IMR-90 (cell line): ENCODE data around the gene WASHC3. TPM values are rescaled to one million over a fixed set of nuclear protein-coding genes. Genes with fewer than 3 reads are reported as not detected.
A peak's percentile ranks its signal among the peaks of the same experiment; 100 is the strongest.

ENCODE experiments used
- ATAC-seq: fragments of 200-7000 bp; cut with Tn5 transposase; 2 replicates; pipeline ENCODE4 v1.9.1; 2020; ENCODE audit warnings: low read depth, mild to moderate bottlenecking, moderate library complexity
- Bru-seq: library from RNA; stranded (reverse); fragments of 400-500 nt; gene quantifications from one replicate; lab custom pipeline; 2021; lab: Mats Ljungman, UMichigan
- BruChase-seq, 2 experiments: library from RNA; stranded (reverse); fragments of 400-500 nt; gene quantifications; one replicate each; lab custom pipeline; 2021; lab: Mats Ljungman, UMichigan
- BruUV-seq: library from RNA; stranded (reverse); fragments of 400-500 nt; replicated peaks from 2 replicates; lab custom pipeline; 2021; lab: Mats Ljungman, UMichigan
- CTCF ChIA-PET: fragments of 300-600 bp; formaldehyde crosslinking; extraction: SDS; loops from one replicate; lab custom pipeline; 2021; ENCODE audit warnings: antibody characterized with exemption; lab: Yijun Ruan, JAX
- POLR2A ChIA-PET: fragments of 300-600 bp; sonication (Branson Sonifier 250); formaldehyde crosslinking; loops from one replicate; lab custom pipeline; 2022; ENCODE audit warnings: antibody characterized with exemption; ENCODE audit not compliant: unreplicated experiment; lab: Charles Lee
- DNase-seq: peaks from one replicate; pipeline ENCODE4 v3.0.0; 2013
- H2AFZ ChIP-seq: replicated peaks from 2 replicates; pipeline ENCODE3; 2013; ENCODE audit warnings: low read length, mild to moderate bottlenecking; ENCODE audit not compliant: poor library complexity
- H2AK5ac ChIP-seq: 2 replicates; pipeline ENCODE4 v1.6.1; 2013; ENCODE audit warnings: low read depth, low read length, inconsistent platforms
- H2AK9ac ChIP-seq: replicated peaks from 2 replicates; pipeline ENCODE3; 2013; ENCODE audit warnings: mild to moderate bottlenecking, low read depth, low read length, moderate library complexity; ENCODE audit not compliant: poor library complexity
- H2BK120ac ChIP-seq: 2 replicates; pipeline ENCODE4 v1.6.1; 2013; ENCODE audit warnings: low read depth, low read length, inconsistent platforms
- H2BK15ac ChIP-seq: 3 replicates; pipeline ENCODE4 v1.6.1; 2013; ENCODE audit warnings: low read depth, low read length, inconsistent platforms
- H2BK20ac ChIP-seq: 2 replicates; pipeline ENCODE4 v1.6.1; 2013; ENCODE audit warnings: low read depth, mild to moderate bottlenecking, inconsistent platforms, low read length, moderate library complexity
- H2BK5ac ChIP-seq: 2 replicates; pipeline ENCODE4 v1.6.1; 2013; ENCODE audit warnings: mild to moderate bottlenecking, low read depth, low read length, inconsistent platforms; ENCODE audit not compliant: poor library complexity, severe bottlenecking
- H3K14ac ChIP-seq: replicated peaks from 2 replicates; pipeline ENCODE4 v1.6.1; 2013; ENCODE audit warnings: low read depth, low read length, inconsistent platforms
- H3K18ac ChIP-seq: 2 replicates; pipeline ENCODE4 v1.6.1; 2013; ENCODE audit warnings: low read depth, low read length, control low read depth
- H3K23ac ChIP-seq: 2 replicates; pipeline ENCODE4 v1.6.1; 2013; ENCODE audit warnings: low read depth, low read length, inconsistent platforms
- H3K27ac ChIP-seq: 2 replicates; pipeline ENCODE4 v1.5.1; 2013; ENCODE audit warnings: mild to moderate bottlenecking, control low read depth, low read length; ENCODE audit not compliant: insufficient read depth
- H3K27me3 ChIP-seq: 2 replicates; pipeline ENCODE4 v1.6.1; 2013; ENCODE audit warnings: low read length; ENCODE audit not compliant: control insufficient read depth, insufficient read depth
- H3K36me3 ChIP-seq: 2 replicates; pipeline ENCODE4 v1.6.1; 2013; ENCODE audit warnings: low read length, mixed read lengths; ENCODE audit not compliant: control insufficient read depth, insufficient read depth
- H3K4ac ChIP-seq: 2 replicates; pipeline ENCODE4 v1.6.1; 2013; ENCODE audit warnings: low read depth, low read length, inconsistent platforms
- H3K4me1 ChIP-seq: 2 replicates; pipeline ENCODE4 v1.6.1; 2013; ENCODE audit warnings: low read length, mixed read lengths; ENCODE audit not compliant: control insufficient read depth, insufficient read depth
- H3K4me2 ChIP-seq: 2 replicates; pipeline ENCODE4 v1.6.1; 2013; ENCODE audit warnings: low read depth, mild to moderate bottlenecking, control low read depth, low read length, moderate library complexity
- H3K4me3 ChIP-seq: 2 replicates; pipeline ENCODE4 v1.5.1; 2013; ENCODE audit warnings: low read depth, mild to moderate bottlenecking, control low read depth, low read length, moderate library complexity; ENCODE audit not compliant: insufficient read depth
- H3K56ac ChIP-seq: 2 replicates; pipeline ENCODE4 v1.6.1; 2013; ENCODE audit warnings: low read length, inconsistent platforms; ENCODE audit not compliant: insufficient read depth; ENCODE audit errors: extremely low read depth
- H3K79me1 ChIP-seq, 2 experiments: 2 replicates each; pipeline ENCODE4 v1.6.1; 2013; ENCODE audit warnings: low read length in 2 of 2, inconsistent platforms in 1 of 2, low read depth in 1 of 2
- H3K9ac ChIP-seq: 2 replicates; pipeline ENCODE4 v1.6.1; 2013; ENCODE audit warnings: low read depth, low read length, control low read depth
- H3K9me1 ChIP-seq: 2 replicates; pipeline ENCODE4 v1.6.1; 2013; ENCODE audit warnings: low read length, inconsistent platforms; ENCODE audit not compliant: insufficient read depth
- H3K9me3 ChIP-seq: 2 replicates; pipeline ENCODE4 v1.6.1; 2013; ENCODE audit warnings: low read length; ENCODE audit not compliant: control insufficient read depth, insufficient read depth
- H4K20me1 ChIP-seq: 2 replicates; pipeline ENCODE4 v1.6.1; 2013; ENCODE audit warnings: low read length, inconsistent platforms; ENCODE audit not compliant: insufficient read depth
- H4K5ac ChIP-seq: 2 replicates; pipeline ENCODE4 v1.6.1; 2013; ENCODE audit warnings: mild to moderate bottlenecking, low read depth, low read length, control low read depth
- H4K8ac ChIP-seq, 2 experiments: 2 replicates each; pipeline ENCODE4 v1.6.1; 2013; ENCODE audit warnings: low read depth in 2 of 2, low read length in 2 of 2, control low read depth in 1 of 2, inconsistent platforms in 1 of 2
- H4K91ac ChIP-seq: 2 replicates; pipeline ENCODE4 v1.6.1; 2013; ENCODE audit warnings: low read depth, low read length, inconsistent platforms; ENCODE audit not compliant: insufficient read depth
- BHLHE40 ChIP-seq: fragments of 150-350 bp; IDR thresholded peaks from 2 replicates; pipeline ENCODE4 v1.6.1; 2016; ENCODE audit warnings: mild to moderate bottlenecking, low read depth, low read length
- CEBPB ChIP-seq: IDR thresholded peaks from 2 replicates; pipeline ENCODE4 v1.6.1; 2012; ENCODE audit warnings: low read depth, low read length, improper control_type of control experiment
- MAFK ChIP-seq: IDR thresholded peaks from 2 replicates; pipeline ENCODE4 v1.6.1; 2012; ENCODE audit warnings: low read depth, low read length, improper control_type of control experiment
- MAZ ChIP-seq: IDR thresholded peaks from 2 replicates; pipeline ENCODE4 v1.6.1; 2012; ENCODE audit warnings: low read depth, mild to moderate bottlenecking, low read length, improper control_type of control experiment, moderate library complexity, borderline replicate concordance
- MXI1 ChIP-seq: IDR thresholded peaks from 2 replicates; pipeline ENCODE4 v1.6.1; 2012; ENCODE audit warnings: low read depth, mild to moderate bottlenecking, low read length, moderate library complexity, borderline replicate concordance
- POLR2A ChIP-seq: IDR thresholded peaks from 2 replicates; pipeline ENCODE4 v1.6.1; 2012; ENCODE audit warnings: mild to moderate bottlenecking, low read depth, low read length
- RCOR1 ChIP-seq: IDR thresholded peaks from 2 replicates; pipeline ENCODE4 v1.6.1; 2012; ENCODE audit warnings: mild to moderate bottlenecking, low read length, improper control_type of control experiment; ENCODE audit not compliant: insufficient replicate concordance
- USF2 ChIP-seq: fragments of 150-350 bp; IDR thresholded peaks from 2 replicates; pipeline ENCODE4 v1.6.1; 2017; ENCODE audit warnings: mild to moderate bottlenecking, antibody characterized with exemption, low read length, low read depth
- WGBS, 2 experiments: methylation state at CpG; one replicate each; pipeline versions ENCODE4 v1.1.5 to v1.1.7; 2013; ENCODE audit warnings: missing lambda C conversion rate in 2 of 2; ENCODE audit not compliant: insufficient read length in 1 of 2; ENCODE audit errors: extremely low coverage in 2 of 2; 5-methylcytosine and 5-hydroxymethylcytosine counted together
- dilution Hi-C: fragments of 300-500 bp; cut with HindIII; formaldehyde crosslinking; loops from one replicate; pipeline ENCODE4 v1.14.3; 2018; ENCODE audit warnings: low sequenced_read_pairs; ENCODE audit not compliant: unreplicated experiment
- in situ Hi-C: fragments of 300-500 bp; cut with MboI; formaldehyde crosslinking; loops from 3 replicates; pipeline ENCODE4 v1.14.3; 2019; ENCODE audit warnings: low sequenced_read_pairs, inconsistent platforms, mixed read lengths
- intact Hi-C: fragments of 100-400 bp; cut with micrococcal nuclease; formaldehyde crosslinking; loops from 2 replicates; pipeline ENCODE4 v1.10.0; 2022
- long read RNA-seq: library from polyadenylated mRNA; unstranded; transcript quantifications from one replicate; pipeline ENCODE4 v2.0.0, GENCODE V29; 2021; ENCODE audit not compliant: unreplicated experiment
- polyA plus RNA-seq, 3 experiments: library from polyadenylated mRNA; depleted of rRNA; stranded (reverse); fragments of >200 nt; gene quantifications; 2 replicates each; pipeline ENCODE4 v1.2.3, GENCODE V29; 2012; ENCODE audit warnings: low replicate concordance in 1 of 3
- total RNA-seq: library from RNA; depleted of rRNA; stranded (reverse); fragments of >200 nt; gene quantifications from 2 replicates; pipeline ENCODE4 v1.2.3, GENCODE V29; 2012; rRNA removed

Gene WASHC3
- 82.8 and 87.1 TPM in 2 replicates for total RNA-seq
- polyA plus RNA-seq (2012; rRNA removed), result 52.7 and 54.8 TPM in 2 replicates
- 16.0 and 23.8 TPM in 2 replicates for polyA plus RNA-seq (2012; cell fraction: cytosol; rRNA removed)
- 5.5 and 36.4 TPM in 2 replicates for polyA plus RNA-seq (2012; cell fraction: nucleus; rRNA removed; ENCODE audit: low replicate concordance)
- Bru-seq, nascent RNA, result percentile 63 among the genes with signal in this experiment
- percentile 60 among the genes with signal in this experiment for BruChase-seq, experiment 1, labeled RNA remaining after a 6-hour chase
- percentile 61 among the genes with signal in this experiment for BruChase-seq, experiment 2, labeled RNA remaining after a 2-hour chase
- long read RNA-seq, transcript WASHC3-201 (7 exons, 916 nt), result major isoform, 20 of 35 reads
- long read RNA-seq, transcript WASHC3-213 (7 exons, 865 nt), result minor isoform, 5 of 35 reads
- long read RNA-seq, partial matches to known transcripts, result 2 of 35 reads
- long read RNA-seq, other reads (novel, unspliced or antisense), result 7 of 35 reads

- Histone ChIP-seq H3K79me1 (peaks cover 9 to 10% of the 10 kb centered on the region in 2 experiments; a peak in 3 of 4 replicates), H3K14ac (peak within 1 kb of the TSS; percentile 81), H3K9me3 (no peaks in the 10 kb centered on the region), H2AK5ac (peak within 1 kb of the TSS; percentile 25; the same call in 1 of the 2 replicates), H3K18ac (peak within 1 kb of the TSS; percentile 44), H3K36me3 (no peaks in the 10 kb centered on the region), H3K4me1 (no peaks in the 10 kb centered on the region), H4K8ac (peak within 1 kb of the TSS; percentile 92 to 95), H2AK9ac (peak within 1 kb of the TSS; percentile 78), H2BK120ac (peak within 1 kb of the TSS; percentile 17; the same call in 1 of the 2 replicates), H2BK15ac (0 out of 3 replicates have a peak within 1 kb of the TSS, but pooled peaks have one; percentile 15), H3K4me3 (peak within 1 kb of the TSS; percentile 79), H3K4ac (peak within 1 kb of the TSS; percentile 80), H3K27ac (peak within 1 kb of the TSS; percentile 75), H2BK5ac (peak within 1 kb of the TSS; percentile 71), H3K27me3 (no peaks in the 10 kb centered on the region), H2AFZ (peak within 1 kb of the TSS; percentile 95), H4K5ac (peak within 1 kb of the TSS; percentile 85), H3K9me1 (no peaks in the 10 kb centered on the region), H3K9ac (peak within 1 kb of the TSS; percentile 93), H4K91ac (peak within 1 kb of the TSS; percentile 75), H3K4me2 (peak within 1 kb of the TSS; percentile 92), H3K23ac (peak within 1 kb of the TSS; percentile 71), H2BK20ac (no peak within 1 kb of the TSS), H3K56ac (peak within 1 kb of the TSS; percentile 84), H4K20me1 (no peaks in the 10 kb centered on the region)
- DNase-seq, result peak; percentile 88
- ChIA-PET POLR2A (interaction anchor here (0.6 to 0.7 kb wide), 2 partner anchors 20 to 23 kb away, joined by 3 to 4 read pairs; no protein-coding TSS in a partner anchor), CTCF (interaction anchor here (1.0 kb wide), 1 partner anchor 330 kb away, joined by 3 read pairs; no protein-coding TSS in a partner anchor)
- peak; percentile 99 for ATAC-seq
- BruUV-seq, result no TSS peak
- 0% methylated on average over 2 of the region's 44 CpGs; no CpG with 5 or more reads in 1 of the 2 experiments for WGBS, 2 experiments
- in situ Hi-C loops (no loop called here), dilution Hi-C loops (no loop called here), intact Hi-C loops (no loop called here)
- peak; percentile 55; the same call in 1 of the 2 replicates for TF ChIP-seq CEBPB
- TF ChIP-seq MXI1, result no peak; the same call in 1 of the 2 replicates
- no peak for TF ChIP-seq BHLHE40
- peak; percentile 60; the same call in 1 of the 2 replicates for TF ChIP-seq POLR2A
- TF ChIP-seq USF2, result no peak
- 0 out of 2 replicates have a peak, but pooled peaks have one; percentile 44 for TF ChIP-seq MAZ
- TF ChIP-seq RCOR1, result no peak
- TF ChIP-seq MAFK, result no peak
These were observed at the start of gene WASHC3 for GRCh38 chr12:102061560-102062418. Gene WASHC3 (minus strand): TSS chr12:102061991. CDS start chr12:102061962, 29 bp downstream.
